HG03039 (cell line): Measurements from ENCODE around the gene ASB4.
"Not testable (repeated sequence)": the region's sequence is repeated elsewhere in the genome, so short reads cannot be mapped to it uniquely, and the experiment has no call there.

ENCODE experiments used
- ATAC-seq: cut with Tn5 transposase; IDR thresholded peaks from one replicate; pipeline ENCODE4 v1.9.1; 2021; ENCODE audit warnings: mild to moderate bottlenecking, moderate library complexity; ENCODE audit not compliant: unreplicated experiment

The ASB4 gene

DNA sequence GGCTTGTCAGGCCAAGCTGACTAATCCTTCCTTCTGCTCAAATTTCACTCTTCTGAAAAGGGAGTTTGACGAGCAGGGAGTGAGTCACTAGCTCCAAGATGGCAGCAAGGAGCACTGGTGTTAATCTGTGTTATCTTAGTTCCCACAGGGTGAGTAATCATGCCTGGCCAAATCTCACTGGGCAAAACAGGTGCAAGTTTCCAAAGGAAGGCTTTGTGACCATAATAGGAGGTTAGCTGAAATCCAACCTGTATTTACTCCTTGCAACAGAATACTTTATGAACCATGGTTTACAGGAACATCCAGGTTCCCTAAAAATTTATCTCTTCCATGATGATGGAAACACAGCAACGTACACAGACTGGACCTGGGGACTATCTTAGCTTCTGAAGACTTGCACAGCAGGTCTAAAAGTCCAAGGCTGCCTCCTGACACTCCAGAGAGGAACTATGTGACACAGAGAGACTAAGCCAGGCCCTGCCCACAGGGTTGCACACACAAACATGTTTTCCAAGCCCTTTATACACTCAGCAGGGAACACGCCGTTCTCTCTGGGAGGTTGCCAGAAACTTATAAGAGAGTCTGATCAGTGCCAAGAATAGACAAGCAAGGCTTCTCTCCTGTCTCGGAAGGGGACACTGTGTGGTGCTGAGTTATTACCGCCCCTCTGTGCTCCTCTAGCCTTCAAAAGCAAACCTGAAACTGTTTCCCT lies 64.2 kb downstream of the ASB4 start:
- ATAC-seq, result no peak

DNA sequence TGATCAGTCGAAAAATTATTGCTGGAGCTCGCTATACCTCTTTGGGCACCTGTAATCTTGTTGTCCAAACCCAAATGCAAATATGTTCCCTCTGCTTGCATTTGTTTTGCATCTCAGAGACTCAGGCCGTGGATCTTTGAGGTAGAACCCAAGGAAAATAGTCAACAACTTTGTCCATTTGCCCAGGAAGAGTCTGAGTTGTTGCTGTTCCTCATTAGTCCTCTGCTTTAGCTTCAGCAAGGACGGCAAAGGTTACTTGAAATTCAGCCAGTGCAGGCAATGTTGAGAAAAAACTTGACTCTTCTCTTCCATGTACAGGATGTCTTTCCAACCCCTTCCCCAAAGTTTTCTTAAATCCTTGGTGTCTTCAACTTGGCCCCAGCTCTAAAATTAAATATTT lies 64.8 kb downstream of the ASB4 start:
- no peak for ATAC-seq

DNA sequence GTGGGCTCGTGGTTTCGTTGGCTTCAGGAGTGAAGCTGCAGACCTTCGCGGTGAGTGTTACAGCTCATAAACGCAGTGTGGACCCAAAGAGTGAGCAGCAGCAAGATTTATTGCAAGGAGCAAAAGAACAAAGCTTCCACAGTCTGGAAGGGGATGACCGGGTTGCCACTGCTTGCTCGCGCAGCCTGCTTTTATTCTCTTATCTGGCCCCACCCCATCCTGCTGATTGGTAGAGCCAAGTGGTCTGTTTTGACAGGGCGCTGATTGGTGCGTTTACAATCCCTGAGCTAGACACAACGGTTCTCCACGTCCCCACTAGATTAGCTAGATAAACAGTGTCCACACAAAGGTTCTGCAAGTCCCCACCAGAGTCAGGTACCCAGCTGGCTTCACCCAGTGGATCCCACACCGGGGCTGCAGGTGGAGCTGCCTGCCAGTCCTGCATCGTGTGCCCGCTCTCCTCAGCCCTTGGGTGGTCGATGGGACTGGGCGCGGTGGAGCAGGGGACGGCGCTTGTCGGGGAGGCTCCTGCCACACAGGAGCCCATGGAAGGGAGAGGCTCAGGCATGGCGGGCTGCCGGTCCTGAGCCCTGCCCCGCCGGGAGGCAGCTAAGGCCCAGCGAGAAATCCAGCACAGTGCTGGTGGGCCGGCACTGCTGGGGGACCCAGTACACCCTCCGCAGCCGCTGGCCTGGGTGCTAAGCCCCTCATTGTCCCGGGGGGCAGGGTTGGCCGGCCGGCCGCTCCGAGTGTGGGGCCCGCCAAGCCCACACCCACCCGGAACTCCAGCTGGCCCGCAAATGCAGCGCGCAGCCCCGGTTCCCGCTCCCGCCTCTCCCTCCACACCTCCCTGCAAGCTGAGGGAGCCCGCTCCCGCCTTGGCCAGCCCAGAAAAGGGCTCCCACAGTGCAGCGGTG lies 66.5 kb downstream of the ASB4 start:
- not testable (repeated sequence) for ATAC-seq

DNA sequence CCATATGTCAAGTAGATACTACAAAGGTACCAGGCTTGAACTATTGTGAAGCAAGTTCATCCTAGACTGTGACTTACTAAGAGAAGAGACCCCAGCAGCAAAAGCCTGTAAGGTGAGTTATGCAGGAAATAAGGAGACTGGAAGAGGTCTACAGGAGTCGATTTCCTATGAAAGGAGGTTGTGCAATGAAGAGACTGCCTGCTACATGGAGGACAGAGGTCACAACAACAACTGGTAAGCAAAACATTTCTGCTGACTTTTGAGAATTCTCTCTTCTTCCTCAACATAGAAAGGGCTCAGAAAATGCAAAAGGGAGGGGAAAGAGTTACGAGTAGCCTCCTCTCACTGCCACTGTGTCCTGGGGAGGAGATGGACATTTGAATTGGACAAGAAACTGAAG lies 68.2 kb downstream of the ASB4 start:
- no peak for ATAC-seq

DNA sequence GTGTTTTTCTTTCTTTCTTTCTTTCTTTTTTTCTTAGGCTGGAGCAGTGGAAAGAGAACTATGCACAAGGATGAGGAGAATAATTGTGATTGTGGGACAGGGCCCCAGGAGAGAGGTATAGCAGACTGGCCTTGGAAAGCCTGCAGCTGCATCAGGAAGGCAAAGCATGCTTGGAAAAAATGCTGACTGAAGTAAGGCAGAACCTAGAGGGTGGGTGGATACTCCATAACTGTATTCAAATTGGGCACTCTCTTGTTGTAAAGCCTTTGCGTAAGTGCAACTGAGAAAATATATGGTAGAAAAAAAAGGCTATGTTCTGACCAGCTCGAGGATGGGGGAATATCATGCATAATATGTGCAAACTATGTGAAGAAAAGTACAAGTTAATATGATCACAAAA lies 71.0 kb downstream of the ASB4 start:
- ATAC-seq, result no peak

DNA sequence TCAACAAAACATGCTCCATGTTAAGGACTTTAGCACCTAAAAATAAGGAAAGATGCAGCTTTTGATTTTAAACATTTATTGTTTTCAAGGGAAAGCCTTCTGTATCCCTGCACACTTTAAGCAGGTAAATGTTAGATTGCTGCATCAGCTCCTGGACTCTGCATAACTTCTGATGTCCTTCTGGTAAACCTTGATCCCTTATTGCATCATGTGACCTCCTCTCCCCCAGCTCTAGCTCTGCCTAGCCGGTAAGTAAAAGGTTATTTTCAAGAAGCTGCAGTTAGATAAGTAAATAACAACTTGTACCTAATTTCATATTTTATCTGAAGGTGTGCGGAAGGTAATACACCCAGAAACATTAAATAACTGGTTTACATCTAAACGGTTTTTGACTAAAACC lies 73.1 kb downstream of the ASB4 start:
- ATAC-seq, result no peak

DNA sequence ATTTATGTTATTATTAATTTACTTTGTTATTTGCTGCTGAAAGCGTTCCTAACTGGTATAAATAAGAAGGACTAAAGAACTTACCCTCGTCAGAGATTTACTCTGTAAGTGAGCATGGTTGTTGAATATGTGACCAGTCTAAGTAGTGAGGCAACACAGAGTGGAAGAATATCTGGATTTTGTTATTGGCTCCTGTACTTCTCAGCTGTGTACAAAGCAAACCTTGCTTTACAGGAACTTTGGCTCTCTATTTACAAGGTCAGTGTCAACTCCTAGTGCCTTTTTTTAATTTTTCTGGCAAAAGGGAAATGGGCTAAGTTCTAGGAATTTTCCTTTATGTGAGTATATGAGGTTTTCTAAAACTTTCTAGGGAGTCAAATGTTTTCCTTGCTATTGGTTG lies 74.9 kb downstream of the ASB4 start:
- ATAC-seq, result no peak

DNA sequence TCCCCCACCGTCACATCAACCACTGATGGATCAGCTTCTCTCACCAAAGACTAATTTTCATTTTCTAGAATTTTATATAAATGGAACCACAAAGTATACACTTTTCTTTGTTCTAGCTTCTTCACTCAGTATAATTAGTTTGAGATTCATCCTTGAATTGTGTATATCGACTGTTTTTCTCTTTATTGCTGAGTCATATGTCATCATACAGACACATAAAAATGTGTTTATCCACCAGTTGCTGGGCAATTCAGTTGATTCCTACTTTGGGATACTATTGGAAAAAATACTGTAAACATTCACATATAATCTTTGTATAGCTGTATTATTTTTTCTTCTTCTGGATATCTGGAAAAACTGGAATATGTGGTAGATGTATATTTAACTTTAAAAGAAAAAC lies 84.0 kb downstream of the ASB4 start:
- ATAC-seq, result no peak

DNA sequence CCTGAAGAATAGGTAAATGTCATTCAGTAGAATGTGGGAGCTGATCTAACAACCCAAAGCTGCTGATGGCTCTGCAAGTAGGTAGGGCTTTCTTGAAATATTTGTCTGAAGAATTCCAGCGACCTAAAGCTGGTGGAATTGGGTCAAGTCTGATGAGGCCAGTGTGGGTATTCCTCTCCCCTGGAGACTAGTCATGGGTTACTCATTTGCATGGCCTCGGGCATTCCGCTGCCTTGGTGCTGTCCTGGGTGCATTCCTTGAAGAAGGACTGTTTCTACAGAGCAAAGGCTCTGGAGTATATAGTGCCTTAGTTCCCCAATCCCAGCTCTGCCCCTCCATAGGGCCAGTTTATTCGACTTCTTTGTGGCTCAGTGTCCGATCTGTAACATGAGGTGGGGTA lies 91.4 kb downstream of the ASB4 start:
- no peak for ATAC-seq

DNA sequence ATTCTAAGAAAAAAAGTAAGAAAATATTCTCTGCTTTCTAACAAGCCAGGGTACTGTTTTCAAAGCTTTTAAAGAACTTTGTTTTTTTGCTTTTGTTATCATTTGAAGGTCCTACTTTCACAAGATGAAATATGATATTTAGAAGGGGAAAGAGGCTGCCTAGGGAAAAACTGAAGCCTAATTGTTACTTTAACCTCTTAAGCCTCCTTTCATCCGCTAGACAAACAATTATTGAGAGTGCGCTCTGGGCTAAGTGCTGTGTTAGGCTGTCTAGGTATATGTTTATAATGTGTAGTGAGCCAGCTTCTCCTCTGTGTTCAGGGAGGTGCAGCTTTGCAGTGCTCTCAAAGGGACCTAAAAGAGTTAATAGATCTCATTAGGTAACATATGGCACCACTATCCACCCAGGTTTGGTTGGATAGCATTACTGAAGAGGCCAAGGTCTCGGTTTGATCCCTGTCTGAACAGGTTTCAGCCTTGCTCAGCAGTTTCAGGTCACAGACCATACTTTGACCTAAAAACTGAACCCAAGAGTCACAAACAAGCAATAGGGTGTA lies 92.6 kb downstream of the ASB4 start:
- ATAC-seq, result no peak

DNA sequence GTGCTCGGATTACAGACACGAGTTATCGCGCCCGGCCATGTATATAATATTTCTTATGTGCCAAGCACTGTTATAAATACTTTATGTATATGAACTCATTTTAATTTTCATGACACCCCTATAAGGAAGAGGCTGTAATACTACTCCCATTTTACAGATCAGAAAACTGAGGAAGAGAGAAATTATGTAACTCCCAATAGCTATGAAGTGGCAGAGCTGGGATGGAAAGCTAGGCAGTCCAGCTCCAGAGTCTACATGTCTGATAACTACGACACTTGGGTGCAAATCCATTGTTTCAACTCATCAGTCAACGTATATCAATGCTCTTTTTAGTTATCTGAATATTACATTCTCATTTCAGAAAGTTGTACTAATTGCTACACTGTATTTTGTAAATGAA lies 93.6 kb downstream of the ASB4 start:
- no peak for ATAC-seq

DNA sequence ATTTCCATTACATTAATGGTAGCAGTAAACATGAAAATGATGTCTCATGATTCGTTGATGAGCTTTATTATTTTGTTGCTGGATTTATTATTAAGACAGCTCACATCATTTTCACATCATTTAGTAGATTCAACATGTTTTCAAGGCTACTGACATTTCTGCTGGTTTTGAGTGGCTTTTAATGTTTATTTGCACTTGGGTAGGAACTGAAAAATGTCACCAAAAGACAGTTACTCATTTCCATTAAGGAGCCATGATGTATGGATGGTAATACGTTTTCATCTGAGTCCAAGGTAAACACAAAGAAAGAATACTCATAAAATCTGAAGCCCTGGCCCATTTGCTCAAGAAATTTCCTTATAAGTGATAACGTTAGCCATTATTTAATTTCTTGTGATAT lies 95.7 kb downstream of the ASB4 start:
- ATAC-seq, result no peak

DNA sequence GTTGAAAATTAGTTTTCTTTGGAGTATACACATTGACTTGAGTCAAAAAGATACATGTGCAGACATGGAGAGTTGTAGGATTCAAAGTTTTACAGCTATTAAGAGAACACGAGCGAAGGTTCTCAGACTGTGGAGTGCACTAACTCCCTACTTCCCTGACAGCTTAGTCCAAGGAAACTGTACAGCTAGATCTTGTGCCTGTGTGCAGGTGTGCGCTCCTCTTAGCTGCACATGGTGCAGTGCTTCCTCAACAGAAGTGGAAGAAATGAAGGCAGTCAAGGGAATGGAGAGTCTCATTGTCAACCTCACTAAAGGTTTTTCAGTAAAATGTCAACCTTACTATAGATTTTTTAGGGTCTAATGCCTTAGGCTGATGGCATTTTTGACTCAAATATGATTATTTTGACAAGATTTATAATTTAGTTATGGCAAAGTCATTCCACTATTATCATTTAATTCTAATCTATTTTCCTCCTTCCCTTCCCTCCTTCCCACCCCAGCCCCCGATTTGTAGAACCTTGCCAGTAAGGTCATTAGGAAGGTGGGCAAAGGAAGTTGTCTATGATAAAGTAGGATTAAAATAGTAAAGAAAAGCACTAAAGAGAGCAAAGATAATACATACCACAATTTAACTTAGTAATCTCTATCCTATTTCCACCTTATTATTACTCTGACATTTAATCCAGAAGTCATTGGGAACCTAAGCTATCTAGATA lies 97.0 kb downstream of the ASB4 start:
- ATAC-seq, result no peak

DNA sequence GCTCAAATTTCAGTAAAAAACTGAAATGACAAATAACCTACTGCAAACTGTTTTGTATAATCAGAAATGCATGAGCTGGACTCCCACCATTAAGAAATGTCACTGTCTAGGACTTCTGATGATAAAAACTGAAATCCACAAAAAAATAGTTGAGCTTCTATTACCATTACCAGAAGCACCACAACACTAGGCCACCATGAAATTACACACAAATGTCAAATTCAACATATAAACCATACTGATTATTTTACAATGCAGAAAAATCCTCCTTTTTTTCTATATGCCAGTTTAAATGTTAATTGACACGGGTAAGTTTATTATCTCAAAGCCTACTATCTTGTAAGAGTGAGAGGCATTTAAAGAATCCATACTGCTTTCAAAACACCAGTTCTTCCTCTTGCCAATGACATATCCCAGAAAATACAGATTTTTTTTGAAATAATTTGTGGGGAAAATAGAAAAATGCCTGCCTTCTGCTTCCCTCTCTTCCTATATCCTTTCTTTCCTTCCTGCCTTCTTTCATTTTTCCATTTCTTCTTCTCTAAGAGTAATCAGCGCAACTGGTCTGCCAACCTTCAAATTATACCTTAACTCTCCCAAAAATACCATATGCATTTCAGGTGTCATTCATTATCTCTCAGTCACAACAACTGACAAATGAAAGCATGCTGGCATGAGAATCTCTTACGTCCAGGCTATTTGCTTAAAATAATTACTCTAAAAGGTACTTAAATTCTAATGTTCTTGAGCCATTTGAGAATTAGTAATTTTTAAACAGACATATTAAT lies 98.3 kb downstream of the ASB4 start:
- no peak for ATAC-seq

DNA sequence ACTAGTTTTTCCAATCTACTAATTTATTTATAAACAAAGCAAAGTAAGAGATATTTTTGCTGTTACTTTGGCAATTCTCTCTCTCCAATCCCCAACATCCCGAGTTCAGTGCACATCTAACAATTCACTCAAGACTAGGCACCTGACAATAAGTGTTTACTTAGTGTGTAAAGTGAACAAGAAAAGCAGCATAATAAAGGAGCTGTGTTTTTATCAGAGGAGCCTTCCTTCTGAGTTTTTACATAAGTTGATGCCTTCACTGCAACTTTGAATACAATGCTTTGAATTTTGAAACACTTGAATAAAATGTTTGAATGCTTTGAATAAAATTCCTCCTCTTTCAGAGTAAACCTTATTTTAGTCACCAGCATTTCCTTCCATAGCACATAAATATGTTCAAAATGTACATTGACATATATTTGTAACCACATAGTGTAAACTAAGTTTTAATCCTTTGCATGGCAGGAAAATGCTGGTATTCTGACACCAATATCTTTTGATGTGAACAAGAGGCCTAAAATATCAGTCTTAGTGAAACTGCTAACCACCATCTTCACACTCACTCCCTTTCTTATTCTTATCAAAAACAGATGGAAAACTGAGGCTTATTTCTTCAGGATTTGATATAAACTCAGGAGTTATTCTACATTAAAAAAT lies 99.2 kb downstream of the ASB4 start:
- no peak for ATAC-seq

DNA sequence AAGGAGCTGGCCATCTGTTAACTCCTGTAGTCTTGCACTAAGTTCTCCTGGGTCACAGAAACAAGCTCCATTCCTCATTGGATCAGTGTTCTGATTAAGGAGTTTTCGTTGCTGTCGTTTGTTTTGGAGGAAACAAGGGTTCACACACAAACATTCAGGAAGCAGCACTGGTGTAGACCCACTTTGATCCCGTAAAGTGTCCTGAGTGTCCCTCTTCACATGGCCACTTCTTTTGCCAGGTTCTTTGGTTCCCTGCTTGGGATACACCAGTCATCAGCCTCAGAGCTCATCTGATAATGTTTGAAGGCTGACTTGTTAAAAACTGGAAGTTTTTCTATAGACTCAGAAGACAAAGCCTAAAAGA lies 99.7 kb downstream of the ASB4 start:
- ATAC-seq, result no peak

DNA sequence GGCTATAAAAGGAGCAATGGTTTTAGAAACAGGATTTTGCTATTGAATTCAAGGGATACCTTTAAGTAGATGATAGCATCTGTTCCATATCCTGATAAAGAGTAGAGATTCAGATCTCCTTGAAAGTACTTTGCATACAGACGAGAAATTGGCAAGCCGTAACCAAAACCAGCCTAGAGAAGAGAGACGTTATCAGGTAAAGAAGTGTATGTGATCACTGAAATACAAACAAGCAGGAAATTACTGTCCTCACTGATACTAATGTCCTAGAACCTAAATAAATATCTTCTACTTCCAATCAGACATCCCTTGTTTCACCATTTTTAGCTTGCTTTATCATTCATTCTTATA lies 101.2 kb downstream of the ASB4 start:
- ATAC-seq, result no peak

DNA sequence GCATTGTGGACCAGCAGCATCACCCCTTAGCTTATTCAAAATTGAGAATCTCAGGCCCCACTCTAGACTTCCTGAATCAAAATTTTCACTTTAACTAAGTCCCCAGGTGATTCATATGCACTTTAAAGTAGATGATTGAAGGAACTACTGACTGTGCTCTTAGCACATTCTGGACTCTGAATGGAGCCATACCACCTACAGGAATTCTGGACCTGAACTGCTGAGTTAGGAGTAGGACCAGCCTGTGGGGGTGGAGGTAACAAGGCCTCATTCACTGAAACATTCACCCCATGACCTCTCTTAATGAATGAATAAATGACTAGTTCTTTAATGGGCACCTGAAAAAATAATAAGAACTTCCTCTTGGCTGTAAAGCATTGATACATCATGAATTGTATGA lies 103.3 kb downstream of the ASB4 start:
- no peak for ATAC-seq

DNA sequence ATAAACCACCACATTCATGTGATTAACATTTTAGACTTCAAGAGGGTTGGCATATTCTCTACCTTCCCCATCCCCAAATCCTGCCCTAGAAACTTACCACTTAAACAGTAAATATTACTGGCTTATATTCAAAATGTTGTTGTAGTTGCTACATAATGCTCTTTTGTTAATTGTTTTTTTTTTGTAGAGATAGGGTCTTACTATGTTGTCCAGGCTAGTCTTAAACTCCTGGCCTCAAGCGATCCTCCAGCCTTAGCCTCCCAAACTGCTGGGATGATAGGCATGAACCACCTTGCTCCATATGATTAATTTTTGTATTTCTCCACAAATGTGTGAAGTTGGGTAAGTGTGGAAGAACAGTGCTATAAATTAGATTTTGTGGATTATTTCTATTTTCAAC lies 104.0 kb downstream of the ASB4 start:
- ATAC-seq, result no peak
